Esophagus squamous epithelium (tissue), 5 donors: ENCODE results near the gene PSMG1. TPM values are rescaled to one million over a fixed set of nuclear protein-coding genes. Genes with fewer than 3 reads are reported as not detected.
A peak's percentile ranks its signal among the peaks of the same experiment; 100 is the strongest.
"Not testable (repeated sequence)": the region's sequence is repeated elsewhere in the genome, so short reads cannot be mapped to it uniquely, and the experiment has no call there.

Experiments used
- DNase-seq: peaks from one replicate; lab custom pipeline; 2025; lab: John Stamatoyannopoulos, UW
- H3K27ac ChIP-seq, 4 donors: fragments of 200-600 bp; sonication (generic); one replicate each; pipeline ENCODE4 v1.5.1; 2016 to 2019; ENCODE audit warnings: mild to moderate bottlenecking in 1 of 4
- H3K27me3 ChIP-seq, 4 donors: fragments of 200-600 bp; sonication (generic); 1 replicate in 3 of 4; 2 replicates in 1 of 4; pipeline versions ENCODE4 v1.5.1 to v1.6.0; 2017 to 2021; ENCODE audit warnings: antibody characterized with exemption in 1 of 4
- H3K36me3 ChIP-seq, 3 donors: fragments of 200-600 bp; sonication (generic); one replicate each; pipeline ENCODE4 v1.5.1; 2016 to 2019
- H3K4me1 ChIP-seq, 3 donors: fragments of 200-600 bp; sonication (generic); one replicate each; pipeline ENCODE4 v1.5.1; 2017 to 2019
- H3K4me3 ChIP-seq, 4 donors: fragments of 200-600 bp; sonication (generic); 1 replicate in 3 of 4; 2 replicates in 1 of 4; pipeline ENCODE4 v1.5.1; 2016 to 2019; ENCODE audit warnings: mild to moderate bottlenecking in 2 of 4, moderate library complexity in 1 of 4
- H3K9me3 ChIP-seq, 3 donors: fragments of 200-600 bp; sonication (generic); one replicate each; pipeline ENCODE4 v1.5.1; 2016 to 2019
- CTCF ChIP-seq, 6 experiments: fragments of 450-650 bp in 4 of 6; fragments of 200-600 bp in 2 of 6; sonication (generic) in 2 of 6; IDR thresholded peaks; one replicate each; pipeline ENCODE4 v1.5.1; 2016 to 2019; ENCODE audit warnings: antibody characterized with exemption in 6 of 6, mild to moderate bottlenecking in 4 of 6, moderate library complexity in 4 of 6
- POLR2A ChIP-seq, 4 donors: fragments of 450-650 bp; IDR thresholded peaks; one replicate each; pipeline ENCODE4 v1.6.1; 2017; ENCODE audit warnings: antibody characterized with exemption in 4 of 4, mild to moderate bottlenecking in 4 of 4, moderate library complexity in 3 of 4
- WGBS, 2 donors: methylation state at CpG; one replicate each; pipeline ENCODE4 v1.1.5; 2018; 5-methylcytosine and 5-hydroxymethylcytosine counted together
- intact Hi-C: fragments of 100-400 bp; cut with DNase I; formaldehyde crosslinking; loops from one replicate; pipeline ENCODE4 v1.15.0; 2022
- total RNA-seq, 4 donors: library from RNA; depleted of rRNA; stranded (reverse); fragments of >200 nt; gene quantifications; one replicate each; pipeline ENCODE4 v1.1.0, GENCODE V29; 2016
- donor health status: DM: yes; HTN: yes; CAD: no.

PSMG1 gene
- total RNA-seq, 4 donors from 2014 or later, result 33.8 to 56.5 (median 45.8) TPM

GRCh38 chr21:39136711-39137110, 46.5 kb downstream of the PSMG1 start:
- no peak overlapping the region for H3K4me3 ChIP-seq
- DNase-seq, result no peak
- H3K9me3 ChIP-seq, result no peaks in the 10 kb centered on the region
- intact Hi-C loops, result loop anchor here (5.0 to 10.0 kb wide), 2 partner anchors 332 to 404 kb away; partner anchors contain the start of gene ETS2
- H3K27ac ChIP-seq, result peak overlapping the region in 1 of 4 donors; percentile 38
- no peaks in the 10 kb centered on the region for H3K36me3 ChIP-seq
- no peaks in the 10 kb centered on the region for H3K27me3 ChIP-seq
- TF ChIP-seq CTCF (IDR thresholded peaks at IDR 0.05) (no peak), POLR2A (IDR thresholded peaks at IDR 0.05) (no peak)
- 59 to 60% methylated on average over 4 to 5 of the region's 5 CpGs for WGBS, 2 donors
- peaks cover 0 to 25% (median 11%) of the 10 kb centered on the region in 3 donors for H3K4me1 ChIP-seq

- peak in 4 of 6 experiments; percentile 37 to 63 (median 54) for TF ChIP-seq CTCF (IDR thresholded peaks at IDR 0.05)
- H3K9me3 ChIP-seq, DNase-seq, H3K27ac ChIP-seq, H3K27me3 ChIP-seq, H3K4me3 ChIP-seq, H3K36me3 ChIP-seq: not testable (repeated sequence)
- intact Hi-C loops, result loop anchor here (5.0 to 10.0 kb wide), 2 partner anchors 331 to 404 kb away; partner anchors contain the start of gene ETS2
- H3K4me1 ChIP-seq, result peaks cover 0 to 25% (median 11%) of the 10 kb centered on the region in 3 donors
- 34 to 35% methylated on average over 5 to 6 of the region's 8 CpGs for WGBS, 2 donors
Observed at GRCh38 chr21:39136138-39136537, 47.1 kb downstream of the PSMG1 start.

- H3K4me1 ChIP-seq, result peaks cover 0 to 25% (median 11%) of the 10 kb centered on the region in 3 donors
- H3K9me3 ChIP-seq, result peaks cover 0 to 7% (median 0%) of the 10 kb centered on the region in 3 donors
- H3K36me3 ChIP-seq, result no peaks in the 10 kb centered on the region
- intact Hi-C loops, result loop anchor here (10.0 kb wide), 1 partner anchor 330 kb away; the partner anchor contains the start of gene ETS2
- TF ChIP-seq CTCF (IDR thresholded peaks at IDR 0.05) (no peak), POLR2A (IDR thresholded peaks at IDR 0.05) (no peak)
- H3K27me3 ChIP-seq, result no peaks in the 10 kb centered on the region
- DNase-seq, result no peak
- no peak overlapping the region for H3K4me3 ChIP-seq
- 89% methylated on average over 15 of the region's 15 CpGs for WGBS, 2 donors
- no peak overlapping the region for H3K27ac ChIP-seq
Observed at GRCh38 chr21:39134288-39134810, 48.9 kb downstream of the PSMG1 start.

GRCh38 chr21:39132248-39132647, 51.0 kb downstream of the PSMG1 start:
- no peak overlapping the region for H3K4me3 ChIP-seq
- no peak for TF ChIP-seq CTCF (IDR thresholded peaks at IDR 0.05)
- no peak for TF ChIP-seq POLR2A (IDR thresholded peaks at IDR 0.05)
- WGBS, 2 donors, result 37 to 63% methylated on average over 3 of the region's 3 CpGs
- H3K27me3 ChIP-seq, result no peaks in the 10 kb centered on the region
- no peak overlapping the region for H3K27ac ChIP-seq
- peaks cover 0 to 7% (median 0%) of the 10 kb centered on the region in 3 donors for H3K9me3 ChIP-seq
- H3K36me3 ChIP-seq, result no peaks in the 10 kb centered on the region
- no peak for DNase-seq
- H3K4me1 ChIP-seq, result peaks cover 0 to 17% (median 8%) of the 10 kb centered on the region in 3 donors
- intact Hi-C loops, result loop anchor here (10.0 kb wide), 1 partner anchor 327 kb away; the partner anchor contains the start of gene ETS2

DNA sequence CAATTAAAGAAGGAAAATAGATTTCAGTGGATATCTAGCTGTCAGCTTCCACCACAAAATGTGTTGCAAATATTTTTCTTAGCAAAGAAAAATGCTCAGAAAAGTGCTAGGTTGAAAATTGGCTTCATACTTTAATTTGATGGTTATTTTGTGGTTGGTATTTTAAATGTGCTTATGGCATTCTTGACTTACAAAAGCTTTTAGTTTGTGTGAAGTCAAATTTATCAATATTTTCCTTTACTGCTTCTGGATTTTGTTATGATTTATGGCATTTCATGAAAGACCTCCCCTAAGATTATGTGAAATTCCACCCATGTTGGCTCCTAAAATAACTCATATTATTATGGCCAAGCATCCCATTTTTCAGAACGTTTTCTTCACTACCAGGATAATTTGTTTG, 51.5 kb downstream of the PSMG1 start:
- intact Hi-C loops, result loop anchor here (10.0 kb wide), 1 partner anchor 327 kb away; the partner anchor contains the start of gene ETS2
- H3K36me3 ChIP-seq, result no peaks in the 10 kb centered on the region
- no peaks in the 10 kb centered on the region for H3K27me3 ChIP-seq
- peaks cover 0 to 12% (median 3%) of the 10 kb centered on the region in 3 donors for H3K4me1 ChIP-seq
- TF ChIP-seq POLR2A (IDR thresholded peaks at IDR 0.05), result no peak
- no peak for TF ChIP-seq CTCF (IDR thresholded peaks at IDR 0.05)
- WGBS, 2 donors, result 38 to 76% methylated on average over 1 of the region's 1 CpG
- no peak overlapping the region for H3K4me3 ChIP-seq
- no peak for DNase-seq
- no peak overlapping the region for H3K27ac ChIP-seq
- H3K9me3 ChIP-seq, result peaks cover 0 to 7% (median 0%) of the 10 kb centered on the region in 3 donors
